ENCODE results near the gene DBNDD2.

Gene DBNDD2

GRCh38 chr20:45378191-45378590, 29.9 kb upstream of the DBNDD2 start, which contains the start of gene TP53TG5:
Gene TP53TG5 (minus strand): TSS chr20:45378325. CDS start chr20:45378236, 89 bp downstream.
- DNase-seq (ENCODE audit: low read depth in 2 of 2) = no peak

GRCh38 chr20:45387274-45387673, 20.8 kb upstream of the DBNDD2 start:
- no peak for DNase-seq (ENCODE audit: low read depth in 2 of 2)

GRCh38 chr20:45390931-45391330, 17.2 kb upstream of the DBNDD2 start:
- DNase-seq (ENCODE audit: low read depth in 2 of 2) = no peak

GRCh38 chr20:45391559-45391958, 16.5 kb upstream of the DBNDD2 start:
- no peak for DNase-seq (ENCODE audit: low read depth in 2 of 2)

- DNase-seq (ENCODE audit: low read depth in 2 of 2) = no peak
These were observed 15.4 kb upstream of the DBNDD2 start for GRCh38 chr20:45392733-45393132.

- no peak for DNase-seq (ENCODE audit: low read depth in 2 of 2)
These were observed 13.6 kb upstream of the DBNDD2 start for GRCh38 chr20:45394221-45395113.

- DNase-seq (ENCODE audit: low read depth in 2 of 2) = no peak
These were observed 13.0 kb upstream of the DBNDD2 start for GRCh38 chr20:45395114-45395415.

- DNase-seq (ENCODE audit: low read depth in 2 of 2) = no peak
These were observed 9.1 kb upstream of the DBNDD2 start for GRCh38 chr20:45399018-45399417.

- DNase-seq (ENCODE audit: low read depth in 2 of 2) = no peak
These were observed 7.6 kb upstream of the DBNDD2 start for GRCh38 chr20:45400346-45401031.

- DNase-seq (ENCODE audit: low read depth in 2 of 2) = no peak
These were observed 5.1 kb upstream of the DBNDD2 start for GRCh38 chr20:45402946-45403345.

GRCh38 chr20:45404438-45404837, 3.7 kb upstream of the DBNDD2 start:
- DNase-seq (ENCODE audit: low read depth in 2 of 2) = no peak

- DNase-seq (ENCODE audit: low read depth in 2 of 2) = no peak
These were observed 2.4 kb upstream of the DBNDD2 start for GRCh38 chr20:45405571-45406259.

- DNase-seq (ENCODE audit: low read depth in 2 of 2) = no peak
These were observed 1.6 kb upstream of the DBNDD2 start for GRCh38 chr20:45406260-45407066.

- no peak for DNase-seq (ENCODE audit: low read depth in 2 of 2)
These were observed 883 bp upstream of the DBNDD2 start for GRCh38 chr20:45407067-45407745.

GRCh38 chr20:45408646-45409213, 641 bp downstream of the DBNDD2 start:
- DNase-seq (ENCODE audit: low read depth in 2 of 2) = no peak

- no peak for DNase-seq (ENCODE audit: low read depth in 2 of 2)
These were observed 1.6 kb downstream of the DBNDD2 start for GRCh38 chr20:45409521-45410272.

- no peak for DNase-seq (ENCODE audit: low read depth in 2 of 2)
These were observed 2.8 kb downstream of the DBNDD2 start for GRCh38 chr20:45410887-45411286.

- no peak for DNase-seq (ENCODE audit: low read depth in 2 of 2)
These were observed 4.6 kb downstream of the DBNDD2 start for GRCh38 chr20:45412653-45413052.

- no peak for DNase-seq (ENCODE audit: low read depth in 2 of 2)
These were observed 5.4 kb downstream of the DBNDD2 start for GRCh38 chr20:45413479-45413878.
